Activated CD4-positive, alpha-beta T cell treated with anti-CD3 and anti-CD28 coated beads, Interleukin-2, amount 50 U/mL, for 16 hours (primary cell): ENCODE data around the gene FKBP14.
"Not testable (repeated sequence)": the region's sequence is repeated elsewhere in the genome, so short reads cannot be mapped to it uniquely, and the experiment has no call there.

Experiments used
- DNase-seq: peaks from one replicate; pipeline ENCODE4 v3.0.0-alpha.2; 2020

FKBP14 gene

DNA sequence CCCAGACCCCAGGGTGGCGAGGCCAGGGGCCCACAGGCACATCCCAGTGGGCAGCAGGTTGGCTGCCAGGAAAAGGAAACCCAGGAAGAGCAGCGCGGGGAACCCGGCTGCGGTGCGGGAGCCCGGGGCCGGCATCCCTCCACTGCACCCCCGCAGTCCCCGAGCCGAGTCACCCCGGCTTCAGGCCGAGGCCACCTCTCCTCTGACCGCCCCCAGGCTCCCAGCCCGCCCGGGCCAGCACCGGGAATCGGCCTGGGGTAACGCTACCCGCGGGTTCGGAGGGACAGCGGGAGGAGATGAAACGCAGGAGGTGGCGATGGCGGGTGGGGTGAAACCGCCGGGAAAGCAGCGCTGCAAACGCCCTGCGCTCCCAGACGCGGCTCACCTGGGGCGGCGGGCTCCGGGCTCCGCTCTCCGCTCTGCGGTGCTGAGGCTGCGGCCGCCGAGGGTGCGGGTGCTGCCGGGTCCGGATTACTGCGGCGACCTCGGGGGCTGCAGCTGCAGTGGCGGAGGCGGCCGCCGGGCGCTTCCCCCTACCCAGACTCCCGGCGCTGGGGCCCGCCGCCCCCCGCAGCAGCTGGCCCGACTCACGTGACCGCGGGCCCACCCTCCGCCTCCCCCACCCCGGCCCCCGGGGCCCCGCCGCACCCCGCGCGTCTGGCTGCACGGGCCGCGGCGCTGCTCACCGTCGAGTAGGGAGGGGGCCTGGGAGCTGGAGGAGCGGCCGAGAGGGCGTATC lies 37.1 kb downstream of the FKBP14 start, which contains the start of gene SCRN1:
SCRN1 (minus strand) TSS at position 545 of the 739 bp plus-strand sequence. CDS start 20,734 bp downstream, outside the sequence.
- no peak for DNase-seq

DNA sequence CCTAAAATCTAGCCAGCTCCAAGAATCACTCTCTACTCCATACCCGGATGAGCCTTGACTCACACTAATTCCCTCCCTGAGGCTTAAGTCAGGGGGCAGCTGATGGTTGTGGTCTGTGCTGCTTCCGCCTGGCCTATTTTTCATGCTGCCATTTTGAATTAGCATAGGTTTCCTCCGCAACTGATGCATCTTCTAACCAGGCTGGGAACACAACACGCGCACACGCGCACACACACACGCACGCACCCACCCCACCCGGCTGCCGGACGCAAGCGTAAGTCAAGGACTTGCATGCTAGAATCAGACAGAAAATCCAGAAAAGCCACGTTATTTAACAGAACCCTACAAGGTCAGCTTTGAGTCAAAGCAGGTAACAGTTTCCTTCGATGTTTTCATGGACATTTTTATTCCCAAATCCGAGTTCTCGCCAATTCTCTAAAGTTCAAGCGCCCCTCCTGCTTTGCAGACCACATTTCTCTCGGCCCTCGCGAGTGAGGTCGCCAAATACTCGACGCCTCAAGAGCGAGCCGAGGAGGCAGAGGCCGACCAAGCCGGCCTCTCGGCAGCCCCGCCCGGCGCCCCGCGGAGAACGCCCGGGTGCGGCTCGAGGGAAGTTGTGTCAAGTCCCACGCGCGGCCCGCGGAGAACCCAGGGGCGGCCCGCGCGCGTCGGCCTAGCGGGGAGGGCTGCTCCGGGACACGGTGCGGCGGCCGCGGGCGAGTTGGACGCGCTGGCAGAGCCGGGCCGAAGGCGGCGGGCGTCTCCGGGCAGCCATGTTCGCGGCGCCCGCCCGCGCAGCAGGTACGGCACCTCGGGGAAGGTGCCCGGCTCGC lies 37.9 kb downstream of the FKBP14 start:
- no peak for DNase-seq

DNA sequence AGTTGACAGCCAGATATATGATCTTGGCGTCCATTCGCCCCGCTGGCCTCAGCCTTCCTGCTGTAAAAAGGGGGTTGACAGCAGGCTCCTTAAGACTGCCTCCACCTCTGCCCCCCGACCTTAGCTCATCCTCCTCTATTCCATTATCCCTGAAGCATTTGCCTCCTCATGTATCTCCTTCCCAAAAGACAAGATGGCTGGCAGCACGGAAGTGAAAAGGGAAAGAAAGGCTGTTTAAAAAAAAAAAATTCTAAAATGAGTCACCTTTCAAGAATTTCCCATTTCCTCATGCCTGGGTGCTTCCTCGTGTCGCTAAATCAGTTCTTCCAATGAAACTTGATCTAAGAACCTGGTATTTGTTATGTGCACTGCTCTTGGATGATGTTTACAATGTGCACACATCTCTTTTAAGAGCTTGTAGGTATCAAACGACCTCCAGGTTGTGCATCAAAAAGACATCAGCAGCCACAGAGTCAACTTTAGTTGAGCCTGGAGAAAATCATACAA lies 38.6 kb downstream of the FKBP14 start:
- DNase-seq: no peak

DNA sequence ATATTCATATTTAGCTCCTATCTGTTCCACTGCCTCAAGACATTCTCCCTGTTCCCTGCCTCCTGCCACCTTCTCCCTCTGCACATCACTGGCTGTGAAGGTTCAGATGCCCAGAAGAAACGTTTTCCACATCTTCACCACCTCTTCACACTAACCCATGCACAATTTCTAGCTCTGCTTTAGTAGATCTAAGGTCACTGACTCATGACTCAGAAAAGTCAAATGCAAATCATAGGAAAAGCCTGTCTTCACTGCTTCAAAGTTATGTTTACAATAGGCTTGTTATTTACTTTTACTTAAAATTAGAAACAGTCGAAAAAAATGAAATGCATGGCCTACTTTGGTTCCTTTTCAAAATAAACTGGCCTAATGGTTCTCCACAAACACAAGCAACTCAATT lies 39.4 kb downstream of the FKBP14 start:
- DNase-seq: no peak

DNA sequence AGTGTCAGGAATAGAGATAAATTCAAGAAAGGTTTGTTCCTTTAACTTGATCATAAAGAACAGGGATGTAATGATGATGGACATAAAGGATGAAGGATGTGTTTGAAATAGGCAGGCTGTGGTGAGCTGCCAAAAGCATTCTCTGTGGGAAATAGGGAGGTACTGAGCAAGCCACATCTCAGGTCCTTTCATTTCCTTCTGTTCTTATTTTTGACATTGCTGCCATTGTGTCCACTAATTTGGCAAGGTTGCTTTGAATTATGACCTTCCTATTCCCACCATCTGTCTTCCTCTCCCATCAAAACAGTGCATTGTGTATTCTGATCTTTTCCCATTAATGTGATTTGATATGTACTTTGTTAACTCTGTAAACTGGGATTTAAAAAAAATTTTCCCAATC lies 46.4 kb downstream of the FKBP14 start:
- DNase-seq: no peak

DNA sequence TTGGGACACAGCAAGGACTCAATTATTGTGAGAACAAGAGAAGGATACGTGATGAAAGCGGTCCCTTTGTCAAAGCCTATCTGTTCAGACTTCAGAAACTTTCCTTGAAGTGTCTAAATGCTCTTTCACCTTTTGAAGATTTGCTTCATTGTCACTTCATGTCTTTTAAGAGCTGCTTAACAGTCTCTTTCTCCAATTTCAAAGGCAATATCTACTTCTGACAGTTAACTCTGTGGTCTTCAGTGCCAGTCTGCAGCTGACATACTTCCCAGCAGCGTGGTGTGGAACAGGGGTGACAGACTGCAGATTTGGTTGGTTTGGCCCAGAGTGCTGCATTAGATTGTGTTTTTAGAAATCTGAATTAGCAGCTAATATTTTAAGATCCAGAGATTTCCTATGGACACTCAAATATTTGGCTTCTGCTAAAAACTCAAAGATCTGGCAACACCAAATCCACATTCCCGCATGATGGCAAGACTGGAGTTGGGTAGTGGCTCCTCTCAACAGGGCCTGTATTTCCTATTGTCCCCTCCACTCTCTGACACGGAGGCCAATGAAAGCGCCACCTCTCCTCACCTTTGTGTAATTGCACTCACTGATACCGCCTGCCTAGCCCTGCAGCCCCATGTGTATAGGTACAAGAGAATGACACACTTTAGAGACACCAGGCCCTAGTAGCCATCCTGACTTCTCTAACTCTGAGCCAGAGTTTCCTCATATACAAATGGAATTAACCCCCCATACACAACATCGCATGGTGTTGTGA lies 48.4 kb downstream of the FKBP14 start:
- no peak for DNase-seq

DNA sequence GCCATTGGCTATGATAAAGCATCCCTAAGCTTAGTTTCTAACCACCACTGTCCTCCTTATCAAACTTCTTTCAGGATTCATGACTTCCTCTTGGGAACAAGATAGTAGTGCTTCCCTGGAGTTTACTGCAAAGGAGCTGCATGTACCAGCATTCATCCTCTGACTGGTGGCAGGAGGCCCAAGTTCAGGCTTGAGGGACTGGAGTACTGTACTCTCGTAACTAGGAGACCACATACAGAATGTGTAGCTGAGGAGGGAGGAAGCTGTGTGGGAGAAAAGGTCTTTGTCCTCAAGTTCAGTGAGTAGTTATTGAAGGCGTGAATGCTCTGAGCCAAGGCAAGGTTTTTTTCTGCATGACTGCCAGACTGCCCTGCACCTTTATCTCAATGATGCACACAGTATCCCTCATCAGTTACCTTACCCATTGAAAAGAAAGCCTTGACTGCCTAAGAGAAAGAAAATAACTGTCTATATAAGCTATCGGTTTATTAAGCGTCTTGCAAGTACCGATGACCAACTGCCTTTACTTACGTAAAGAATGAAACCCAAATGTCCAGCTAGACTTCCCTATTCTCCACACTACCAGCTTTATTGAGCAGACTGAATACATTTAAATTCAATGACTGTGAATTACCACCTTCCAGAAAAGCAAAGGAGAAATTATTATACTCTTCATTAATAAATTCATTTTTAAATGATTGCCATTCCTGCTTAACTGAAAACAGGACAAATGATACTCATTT lies 49.7 kb downstream of the FKBP14 start:
- no peak for DNase-seq

DNA sequence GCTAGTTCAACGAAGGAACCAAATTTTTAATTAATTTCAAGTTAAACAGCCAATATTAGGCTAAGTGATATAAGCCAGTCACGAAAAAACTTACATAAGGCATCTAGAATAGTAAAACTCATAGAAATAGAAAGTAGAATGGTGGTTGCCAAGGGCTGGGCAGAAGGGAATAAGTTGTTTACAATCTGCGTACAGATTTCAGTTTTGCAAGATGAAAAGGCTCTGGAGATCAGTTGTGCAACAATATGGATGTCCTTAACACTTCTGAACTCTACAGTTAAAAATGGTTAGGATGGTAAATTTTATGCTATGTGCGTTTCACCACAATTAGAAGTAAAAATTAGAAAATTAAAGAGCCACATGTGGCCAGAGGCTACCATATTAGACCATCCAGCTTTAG lies 50.2 kb downstream of the FKBP14 start:
- DNase-seq: no peak

DNA sequence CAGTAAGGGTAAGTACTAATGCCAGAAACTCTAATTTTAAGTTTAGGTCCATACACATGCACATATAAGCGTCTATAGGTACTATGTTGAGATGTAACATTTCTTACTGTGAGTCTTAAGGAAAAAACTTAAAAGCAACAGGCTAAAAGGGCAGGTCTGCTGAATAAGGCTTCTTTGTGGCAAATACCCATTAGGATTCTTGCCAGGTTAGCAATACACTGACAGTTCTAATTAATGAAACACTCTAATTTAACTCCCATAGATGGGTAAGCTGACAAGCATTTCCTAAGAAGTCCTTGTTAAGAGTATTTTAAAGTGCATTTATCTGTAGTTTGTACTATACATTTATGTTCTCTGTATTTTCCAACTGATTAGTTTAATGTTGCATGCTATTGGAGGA lies 50.9 kb downstream of the FKBP14 start:
- DNase-seq: no peak

DNA sequence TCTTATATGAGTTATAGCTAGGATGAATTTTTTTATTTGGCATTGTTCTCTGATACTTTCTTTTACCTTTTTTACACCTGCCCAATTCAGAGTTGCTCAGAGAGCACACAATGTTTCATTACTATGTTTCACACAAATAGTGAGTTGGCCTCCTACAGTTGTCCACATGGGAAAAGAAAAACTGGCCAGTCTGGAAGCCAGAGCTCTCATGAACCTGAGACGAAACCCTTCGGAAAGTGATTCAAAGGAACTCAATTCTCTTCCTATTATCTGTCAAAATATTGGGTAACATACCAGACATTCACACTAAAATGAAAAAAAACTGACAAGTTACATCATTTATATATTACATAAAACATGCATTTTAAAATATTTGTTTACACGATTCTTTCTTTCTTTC lies 52.2 kb downstream of the FKBP14 start:
- DNase-seq: no peak

DNA sequence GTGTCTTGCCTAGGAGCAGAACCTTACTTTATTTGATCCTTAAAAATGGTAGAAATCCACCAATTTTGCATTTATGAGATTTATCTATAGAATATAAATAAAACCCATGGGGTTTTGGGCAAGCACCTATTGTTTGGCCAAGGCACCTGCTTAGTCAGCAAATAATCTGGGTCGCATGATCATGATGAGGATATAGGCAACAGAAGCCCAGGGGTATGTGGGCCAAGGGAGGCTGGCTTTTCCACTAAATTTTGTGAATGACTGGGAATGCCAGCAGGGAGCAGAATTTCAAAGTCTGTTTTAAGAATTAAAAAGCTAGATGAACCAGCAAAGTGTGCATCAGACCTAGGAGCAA lies 54.2 kb downstream of the FKBP14 start:
- DNase-seq: no peak

DNA sequence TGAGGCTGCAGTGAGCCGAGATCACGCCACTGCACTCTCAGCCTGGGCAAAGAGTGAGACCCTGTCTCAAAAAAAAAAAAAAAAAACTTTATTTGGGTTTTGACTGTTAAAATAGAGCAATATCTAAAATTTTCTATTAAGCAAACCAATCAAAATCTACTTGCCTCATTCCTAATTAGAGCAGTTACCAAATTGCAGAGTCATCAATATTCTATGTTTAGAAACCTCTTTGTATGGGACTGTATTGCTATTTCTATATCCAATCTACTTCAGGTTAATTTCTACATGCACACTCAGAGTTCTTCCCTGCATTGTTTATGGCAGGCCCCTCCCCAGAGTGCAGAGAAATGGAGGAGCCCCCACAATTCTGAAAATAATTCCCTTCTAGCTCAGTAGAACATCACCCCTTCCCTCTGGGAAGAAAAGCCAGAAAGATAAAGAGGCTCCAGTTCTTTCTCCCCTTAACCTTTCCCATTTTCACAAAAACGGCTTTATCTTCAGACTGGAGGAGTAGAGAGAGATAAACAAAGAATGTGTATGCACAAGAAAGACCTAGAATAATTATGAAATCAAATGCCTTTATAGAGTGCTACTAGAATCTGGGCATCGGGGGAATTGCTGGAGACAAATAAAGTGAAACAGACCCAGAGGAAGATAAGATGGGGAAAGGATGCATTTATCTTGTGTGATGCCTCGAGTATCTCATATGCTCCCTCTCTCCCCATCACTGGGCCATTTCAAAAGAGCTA lies 54.8 kb downstream of the FKBP14 start:
- no peak for DNase-seq

DNA sequence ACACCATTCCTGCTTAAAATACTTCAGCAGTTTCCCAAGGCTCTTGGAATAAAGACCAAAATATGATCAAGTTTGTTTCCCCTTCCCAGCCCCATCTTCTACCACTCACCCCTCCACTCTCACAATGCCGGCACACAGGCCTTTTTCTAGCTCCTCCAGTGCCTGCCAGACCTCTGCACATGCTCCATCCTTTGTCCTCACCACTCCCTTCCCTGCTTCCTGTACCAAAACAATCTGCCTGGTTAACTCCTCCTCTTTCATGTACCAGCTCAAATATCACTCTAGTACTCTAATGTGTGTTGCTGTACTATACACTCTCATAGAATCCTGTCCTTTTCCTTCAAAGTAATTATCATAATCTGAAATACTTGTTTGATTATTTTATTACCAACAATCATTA lies 56.3 kb downstream of the FKBP14 start:
- no peak for DNase-seq

DNA sequence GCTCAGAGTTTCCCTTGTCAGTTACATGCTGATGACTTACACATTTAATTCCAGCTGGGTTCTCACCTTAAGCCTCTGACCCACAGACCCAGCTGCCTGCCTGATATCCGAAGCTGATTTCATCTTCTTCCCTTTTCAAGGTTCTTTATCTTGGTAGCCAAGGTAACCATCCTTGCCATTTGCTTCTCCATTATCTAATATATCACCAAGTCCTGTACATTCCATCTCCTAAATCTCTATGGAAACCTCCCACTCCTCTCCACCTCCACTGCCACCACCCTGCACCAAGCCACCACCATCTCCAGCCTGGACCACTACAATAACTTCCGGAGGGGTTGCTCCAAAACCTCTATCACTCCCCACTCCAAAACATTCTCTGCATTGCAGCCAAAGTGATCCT lies 56.8 kb downstream of the FKBP14 start:
- DNase-seq: no peak

DNA sequence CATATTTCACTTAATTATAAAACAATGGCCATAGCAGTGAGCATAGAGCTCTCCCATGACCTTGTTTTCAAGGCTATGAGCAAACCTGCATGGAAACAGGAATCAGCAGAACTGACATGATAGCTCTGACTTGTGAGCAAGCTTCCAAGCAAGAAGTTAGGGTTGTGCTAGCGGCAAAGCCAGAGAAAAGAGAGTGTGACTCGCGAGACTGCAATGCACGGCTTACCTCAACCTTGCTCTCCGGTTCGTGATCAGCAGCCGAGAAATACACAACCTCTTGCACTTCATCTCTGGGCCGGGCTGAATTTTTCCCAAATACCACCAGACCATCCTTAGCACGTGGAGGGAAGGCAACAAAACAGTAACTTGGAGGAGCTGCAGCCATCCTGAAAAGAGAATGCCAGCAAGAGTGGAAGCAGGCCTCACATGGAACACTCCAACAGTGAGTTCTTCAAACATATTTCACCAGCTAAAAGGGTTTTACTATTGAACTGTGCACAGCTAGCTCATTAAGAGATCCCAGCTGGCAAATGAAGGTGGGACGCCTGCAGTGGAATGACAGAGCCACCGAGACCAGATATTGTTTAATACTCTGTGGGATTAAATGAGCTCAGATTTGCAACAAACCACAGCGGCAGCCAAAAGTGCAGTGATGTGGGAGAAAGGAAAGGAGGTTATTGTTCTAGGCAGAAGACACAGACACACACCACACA lies 57.7 kb downstream of the FKBP14 start:
- DNase-seq: no peak

DNA sequence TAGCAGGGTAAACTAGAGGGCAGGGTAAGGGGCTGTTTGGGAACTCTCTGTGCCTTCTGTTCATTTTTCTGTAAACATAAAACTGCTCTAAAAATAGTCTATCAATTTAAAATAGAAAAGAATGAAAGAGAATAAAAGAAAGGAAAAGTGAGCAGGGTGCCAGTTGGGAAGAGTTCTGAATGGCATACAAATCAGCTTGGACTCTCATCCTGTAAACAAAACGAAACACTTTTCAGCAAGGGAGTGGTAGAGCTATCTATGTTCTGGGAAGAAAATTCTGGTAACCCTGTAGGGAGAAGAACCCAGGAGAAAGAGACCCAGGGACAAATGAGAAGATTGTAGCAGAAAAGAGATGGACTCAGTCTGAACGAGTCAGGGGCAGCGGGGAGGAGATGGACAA lies 61.5 kb downstream of the FKBP14 start:
- DNase-seq: no peak

DNA sequence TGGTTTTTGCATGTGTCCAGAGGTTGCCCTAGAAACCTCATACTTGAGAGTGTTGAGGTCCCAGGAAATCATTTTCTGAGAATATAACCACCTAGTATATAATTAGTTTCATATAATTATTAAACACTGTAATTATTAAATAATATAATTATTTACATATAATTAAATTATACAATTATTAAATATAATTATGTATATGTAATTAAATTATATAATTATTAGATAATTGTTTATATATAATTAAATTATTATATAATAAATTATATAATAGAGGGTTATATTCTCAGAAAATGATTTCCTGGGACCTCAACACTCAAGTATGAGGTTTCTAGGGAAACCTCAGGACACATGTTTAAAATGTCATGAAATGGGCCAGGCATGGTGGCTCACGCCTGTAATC lies 64.5 kb downstream of the FKBP14 start:
- no peak for DNase-seq

DNA sequence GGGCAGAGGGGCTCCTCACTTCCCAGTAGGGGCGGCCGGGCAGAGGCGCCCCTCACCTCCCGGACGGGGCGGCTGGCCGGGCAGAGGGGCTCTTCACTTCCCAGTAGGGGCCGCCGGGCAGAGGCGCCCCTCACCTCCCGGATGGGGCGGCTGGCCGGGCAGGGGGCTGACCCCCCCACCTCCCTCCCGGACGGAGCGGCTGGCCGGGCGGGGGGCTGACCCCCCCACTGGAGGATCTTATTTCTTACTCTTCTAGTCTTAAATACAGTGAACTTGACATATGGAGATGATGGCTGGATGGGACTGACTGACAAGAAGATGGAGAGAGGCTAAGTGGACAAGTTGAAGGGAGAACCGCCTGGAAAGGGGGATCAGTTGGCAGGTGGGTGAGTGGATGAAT lies 64.9 kb downstream of the FKBP14 start:
- not testable (repeated sequence) for DNase-seq
